ENCODE measurements around the gene ATRAID. TPM values are rescaled to one million over a fixed set of nuclear protein-coding genes. Genes with fewer than 3 reads are reported as not detected.

Gene ATRAID
- total and polyA plus RNA-seq, 10 donors = 59.2 to 300 (median 102) TPM

DNA sequence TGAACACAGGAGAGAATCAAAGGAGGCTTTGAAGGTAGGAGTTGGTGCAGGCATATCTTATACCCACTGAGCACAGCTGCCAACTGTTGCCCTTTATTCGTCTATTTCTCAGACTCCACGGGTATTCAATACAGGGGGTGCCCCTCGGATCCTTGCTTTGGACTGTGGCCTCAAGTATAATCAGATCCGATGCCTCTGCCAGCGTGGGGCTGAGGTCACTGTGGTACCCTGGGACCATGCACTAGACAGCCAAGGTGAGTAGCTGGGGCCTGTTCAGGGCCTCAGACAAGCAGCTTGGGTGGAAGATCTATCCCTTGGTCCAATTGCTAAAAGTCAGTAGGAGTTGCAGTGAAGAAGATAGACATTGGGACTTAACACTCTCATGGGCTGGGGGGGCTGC, 10.6 kb downstream of the ATRAID start:
- H3K4me1 ChIP-seq = peaks cover 7 to 21% (median 18%) of the 10 kb centered on the region in 6 donors
- peaks cover 12 to 89% (median 57%) of the 10 kb centered on the region in 6 donors for H3K36me3 ChIP-seq
- WGBS, 5 donors = 96 to 100% (median 97%) methylated on average over 5 of the region's 5 CpGs
- no peak for TF ChIP-seq POLR2A (IDR thresholded peaks at IDR 0.05)
- H3K27me3 ChIP-seq (replicated peaks in 1 of 7) = no peaks in the 10 kb centered on the region
- intact Hi-C loops (cut with DNase I; ENCODE audit: low total_unique reads) = no loop called here
- DNase-seq = peak; percentile 60
- no peak overlapping the region for H3K27ac ChIP-seq
- no peaks in the 10 kb centered on the region for H3K9me3 ChIP-seq
- no peak overlapping the region for H3K4me3 ChIP-seq

DNA sequence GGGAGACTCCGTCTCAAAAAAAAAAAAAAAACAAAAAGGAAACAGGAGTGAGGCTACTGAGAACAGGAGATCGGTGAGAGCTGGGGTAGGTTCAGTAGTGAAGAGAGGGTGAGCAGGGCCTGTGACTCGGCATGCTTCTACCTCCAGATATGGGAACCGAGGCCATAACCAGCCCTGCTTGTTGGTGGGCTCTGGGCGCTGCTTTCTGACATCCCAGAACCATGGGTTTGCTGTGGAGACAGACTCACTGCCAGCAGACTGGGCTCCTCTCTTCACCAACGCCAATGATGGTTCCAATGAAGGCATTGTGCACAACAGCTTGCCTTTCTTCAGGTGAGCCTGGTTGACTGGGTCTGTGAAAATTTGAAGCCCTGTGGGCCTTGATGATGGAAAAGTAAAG, 11.6 kb downstream of the ATRAID start:
- H3K27me3 ChIP-seq (replicated peaks in 1 of 7) = no peaks in the 10 kb centered on the region
- intact Hi-C loops (cut with DNase I; ENCODE audit: low total_unique reads) = no loop called here
- no peak overlapping the region for H3K27ac ChIP-seq
- WGBS, 5 donors = 96 to 98% (median 97%) methylated on average over 6 of the region's 6 CpGs
- peaks cover 0 to 11% (median 8%) of the 10 kb centered on the region in 6 donors for H3K4me1 ChIP-seq
- no peak for TF ChIP-seq CTCF (IDR thresholded peaks at IDR 0.05 in 8 of 11, conservative IDR thresholded peaks at IDR 0.05 in 3 of 11)
- no peak for TF ChIP-seq POLR2AphosphoS5 (IDR thresholded peaks at IDR 0.05)
- no peak for TF ChIP-seq POLR2A (IDR thresholded peaks at IDR 0.05)
- no peak overlapping the region for H3K4me3 ChIP-seq
- no peaks in the 10 kb centered on the region for H3K9me3 ChIP-seq
- peaks cover 12 to 99% (median 64%) of the 10 kb centered on the region in 6 donors for H3K36me3 ChIP-seq
- DNase-seq = peak; percentile 53

DNA sequence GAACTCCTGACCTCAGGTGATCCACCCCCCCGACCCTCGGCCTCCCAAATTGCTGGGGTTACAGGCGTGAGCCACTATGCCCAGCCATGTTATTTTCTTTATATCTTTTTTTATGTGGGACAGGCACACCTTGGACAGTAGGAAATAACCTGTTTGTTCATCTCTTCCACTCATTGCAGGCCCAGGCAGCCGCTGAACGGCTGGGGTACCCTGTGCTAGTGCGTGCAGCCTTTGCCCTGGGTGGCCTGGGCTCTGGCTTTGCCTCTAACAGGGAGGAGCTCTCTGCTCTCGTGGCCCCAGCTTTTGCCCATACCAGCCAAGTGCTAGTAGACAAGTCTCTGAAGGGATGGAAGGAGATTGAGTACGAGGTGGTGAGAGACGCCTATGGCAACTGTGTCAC, 13.7 kb downstream of the ATRAID start:
- DNase-seq = peak; percentile 67
- 95 to 98% (median 96%) methylated on average over 8 to 9 of the region's 9 CpGs for WGBS, 5 donors
- TF ChIP-seq POLR2AphosphoS5 (IDR thresholded peaks at IDR 0.05) (no peak), POLR2A (IDR thresholded peaks at IDR 0.05) (no peak)

DNA sequence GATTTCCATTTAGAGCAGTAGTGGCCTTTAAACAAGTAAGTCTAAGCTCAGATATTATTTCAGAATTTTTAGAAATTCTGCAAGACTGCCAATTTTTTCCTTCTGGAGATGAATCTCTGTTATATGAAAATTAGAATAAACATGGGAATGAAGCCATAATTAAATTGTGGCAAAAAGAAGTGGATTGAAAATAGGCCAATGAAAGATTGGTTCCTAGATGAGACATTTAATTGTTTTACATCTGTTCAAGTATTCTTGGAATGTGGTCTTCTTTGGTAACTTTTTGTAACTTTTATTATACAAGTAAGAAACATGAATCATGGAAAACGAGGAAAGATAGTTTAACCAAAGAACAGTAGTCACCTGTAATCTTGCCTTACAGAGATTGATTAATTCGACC, 15.7 kb downstream of the ATRAID start:
- intact Hi-C loops (cut with DNase I; ENCODE audit: low total_unique reads) = no loop called here

More for the DNA sequence above, 13.7 kb downstream of the ATRAID start:
- H3K4me1 ChIP-seq = no peaks in the 10 kb centered on the region
- intact Hi-C loops (cut with DNase I; ENCODE audit: low total_unique reads) = no loop called here
- H3K27me3 ChIP-seq (replicated peaks in 1 of 7) = no peaks in the 10 kb centered on the region
- no peak overlapping the region for H3K27ac ChIP-seq
- no peaks in the 10 kb centered on the region for H3K9me3 ChIP-seq
- H3K36me3 ChIP-seq = peaks cover 12 to 100% (median 80%) of the 10 kb centered on the region in 6 donors
- no peak overlapping the region for H3K4me3 ChIP-seq

GRCh38 chr2:27231921-27232320, 20.1 kb downstream of the ATRAID start:
- Histone ChIP-seq H3K36me3 (peaks cover 6 to 100% (median 95%) of the 10 kb centered on the region in 6 donors), H3K27me3 (replicated peaks in 1 of 7) (no peaks in the 10 kb centered on the region), H3K27ac (no peak overlapping the region), H3K4me1 (no peaks in the 10 kb centered on the region), H3K4me3 (no peak overlapping the region), H3K9me3 (no peaks in the 10 kb centered on the region)
- intact Hi-C loops (cut with DNase I; ENCODE audit: low total_unique reads) = no loop called here
- WGBS, 5 donors = 92 to 95% (median 95%) methylated on average over 12 to 13 of the region's 13 CpGs
- TF ChIP-seq POLR2A (IDR thresholded peaks at IDR 0.05) (no peak), CTCF (IDR thresholded peaks at IDR 0.05 in 8 of 11, conservative IDR thresholded peaks at IDR 0.05 in 3 of 11) (no peak), POLR2AphosphoS5 (IDR thresholded peaks at IDR 0.05) (no peak)
- DNase-seq = no peak

More for the DNA sequence above, 15.7 kb downstream of the ATRAID start:
- peaks cover 12 to 100% (median 91%) of the 10 kb centered on the region in 6 donors for H3K36me3 ChIP-seq
- WGBS, 5 donors = 87 to 96% (median 92%) methylated on average over 2 of the region's 2 CpGs
- no peaks in the 10 kb centered on the region for H3K4me1 ChIP-seq
- TF ChIP-seq CTCF (IDR thresholded peaks at IDR 0.05 in 8 of 11, conservative IDR thresholded peaks at IDR 0.05 in 3 of 11) (no peak), POLR2A (IDR thresholded peaks at IDR 0.05) (no peak), POLR2AphosphoS5 (IDR thresholded peaks at IDR 0.05) (no peak)
- H3K9me3 ChIP-seq = no peaks in the 10 kb centered on the region
- no peak for DNase-seq
- no peak overlapping the region for H3K4me3 ChIP-seq
- H3K27me3 ChIP-seq (replicated peaks in 1 of 7) = no peaks in the 10 kb centered on the region
- no peak overlapping the region for H3K27ac ChIP-seq
